Gastrocnemius medialis (tissue), 4 donors: Measurements from ENCODE around the gene UTRN.

Experiments
- POLR2A ChIP-seq, 2 donors: fragments of 450-650 bp; IDR thresholded peaks; one replicate each; pipeline ENCODE4 v1.6.1; 2017; ENCODE audit warnings: antibody characterized with exemption in 2 of 2, mild to moderate bottlenecking in 2 of 2, moderate library complexity in 2 of 2
- TF ChIP-seq, protein P1 (sequence below), 5 experiments: fragments of 450-650 bp in 3 of 5; fragments of 200-600 bp in 2 of 5; sonication (generic) in 2 of 5; IDR thresholded peaks in 4 of 5; conservative IDR thresholded peaks in 1 of 5; 1 replicate in 4 of 5; 2 replicates in 1 of 5; pipeline ENCODE4 v1.5.1; 2016 to 2019; ENCODE audit warnings: antibody characterized with exemption in 5 of 5, mild to moderate bottlenecking in 3 of 5, moderate library complexity in 3 of 5

GRCh38 chr6:144314562-144314961 lies 29.4 kb downstream of the UTRN start:
- TF ChIP-seq, protein P1, sequence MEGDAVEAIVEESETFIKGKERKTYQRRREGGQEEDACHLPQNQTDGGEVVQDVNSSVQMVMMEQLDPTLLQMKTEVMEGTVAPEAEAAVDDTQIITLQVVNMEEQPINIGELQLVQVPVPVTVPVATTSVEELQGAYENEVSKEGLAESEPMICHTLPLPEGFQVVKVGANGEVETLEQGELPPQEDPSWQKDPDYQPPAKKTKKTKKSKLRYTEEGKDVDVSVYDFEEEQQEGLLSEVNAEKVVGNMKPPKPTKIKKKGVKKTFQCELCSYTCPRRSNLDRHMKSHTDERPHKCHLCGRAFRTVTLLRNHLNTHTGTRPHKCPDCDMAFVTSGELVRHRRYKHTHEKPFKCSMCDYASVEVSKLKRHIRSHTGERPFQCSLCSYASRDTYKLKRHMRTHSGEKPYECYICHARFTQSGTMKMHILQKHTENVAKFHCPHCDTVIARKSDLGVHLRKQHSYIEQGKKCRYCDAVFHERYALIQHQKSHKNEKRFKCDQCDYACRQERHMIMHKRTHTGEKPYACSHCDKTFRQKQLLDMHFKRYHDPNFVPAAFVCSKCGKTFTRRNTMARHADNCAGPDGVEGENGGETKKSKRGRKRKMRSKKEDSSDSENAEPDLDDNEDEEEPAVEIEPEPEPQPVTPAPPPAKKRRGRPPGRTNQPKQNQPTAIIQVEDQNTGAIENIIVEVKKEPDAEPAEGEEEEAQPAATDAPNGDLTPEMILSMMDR (IDR thresholded peaks at IDR 0.05 in 4 of 5, conservative IDR thresholded peaks at IDR 0.05 in 1 of 5): no peak
- TF ChIP-seq POLR2A (IDR thresholded peaks at IDR 0.05): no peak
